ENCODE measurements around the gene SUPT6H. TPM values are rescaled to one million over a fixed set of nuclear protein-coding genes. Genes with fewer than 3 reads are reported as not detected.

Gene SUPT6H
- total RNA-seq, 4 donors from 2014 or later: 56.4 to 101 (median 66.6) TPM

DNA sequence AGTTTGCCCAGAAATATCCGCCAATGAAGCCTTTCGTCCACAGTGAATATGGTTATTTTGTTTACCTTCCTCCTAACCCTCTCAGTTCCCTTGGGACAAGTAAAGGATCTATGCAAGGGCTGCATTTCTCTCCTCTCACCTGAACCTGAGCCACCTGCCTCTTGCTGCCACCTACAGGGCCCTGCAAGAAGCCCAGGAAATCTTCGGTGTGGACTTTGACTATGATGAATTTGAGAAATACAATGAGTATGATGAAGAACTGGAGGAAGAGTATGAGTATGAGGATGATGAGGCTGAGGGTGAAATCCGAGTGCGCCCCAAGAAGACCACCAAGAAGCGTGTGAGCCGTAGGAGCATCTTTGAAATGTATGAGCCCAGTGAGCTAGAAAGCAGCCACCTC, 14.0 kb downstream of the SUPT6H start:
- Histone ChIP-seq H3K4me3 (no peak overlapping the region), H3K4me1 (no peaks in the 10 kb centered on the region), H3K27me3 (no peaks in the 10 kb centered on the region), H3K36me3 (peaks cover 4 to 99% (median 82%) of the 10 kb centered on the region in 3 donors), H3K9me3 (no peaks in the 10 kb centered on the region), H3K27ac (no peak overlapping the region)
- WGBS, 2 donors: 84 to 86% methylated on average over 7 of the region's 7 CpGs
- TF ChIP-seq POLR2A (IDR thresholded peaks at IDR 0.05) (no peak), EP300 (IDR thresholded peaks at IDR 0.05) (no peak)
- TF ChIP-seq, protein P1, sequence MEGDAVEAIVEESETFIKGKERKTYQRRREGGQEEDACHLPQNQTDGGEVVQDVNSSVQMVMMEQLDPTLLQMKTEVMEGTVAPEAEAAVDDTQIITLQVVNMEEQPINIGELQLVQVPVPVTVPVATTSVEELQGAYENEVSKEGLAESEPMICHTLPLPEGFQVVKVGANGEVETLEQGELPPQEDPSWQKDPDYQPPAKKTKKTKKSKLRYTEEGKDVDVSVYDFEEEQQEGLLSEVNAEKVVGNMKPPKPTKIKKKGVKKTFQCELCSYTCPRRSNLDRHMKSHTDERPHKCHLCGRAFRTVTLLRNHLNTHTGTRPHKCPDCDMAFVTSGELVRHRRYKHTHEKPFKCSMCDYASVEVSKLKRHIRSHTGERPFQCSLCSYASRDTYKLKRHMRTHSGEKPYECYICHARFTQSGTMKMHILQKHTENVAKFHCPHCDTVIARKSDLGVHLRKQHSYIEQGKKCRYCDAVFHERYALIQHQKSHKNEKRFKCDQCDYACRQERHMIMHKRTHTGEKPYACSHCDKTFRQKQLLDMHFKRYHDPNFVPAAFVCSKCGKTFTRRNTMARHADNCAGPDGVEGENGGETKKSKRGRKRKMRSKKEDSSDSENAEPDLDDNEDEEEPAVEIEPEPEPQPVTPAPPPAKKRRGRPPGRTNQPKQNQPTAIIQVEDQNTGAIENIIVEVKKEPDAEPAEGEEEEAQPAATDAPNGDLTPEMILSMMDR (IDR thresholded peaks at IDR 0.05): peak in 1 of 5 experiments; percentile 19
- no peak for DNase-seq (ENCODE audit: low spot score in 2 of 2)

DNA sequence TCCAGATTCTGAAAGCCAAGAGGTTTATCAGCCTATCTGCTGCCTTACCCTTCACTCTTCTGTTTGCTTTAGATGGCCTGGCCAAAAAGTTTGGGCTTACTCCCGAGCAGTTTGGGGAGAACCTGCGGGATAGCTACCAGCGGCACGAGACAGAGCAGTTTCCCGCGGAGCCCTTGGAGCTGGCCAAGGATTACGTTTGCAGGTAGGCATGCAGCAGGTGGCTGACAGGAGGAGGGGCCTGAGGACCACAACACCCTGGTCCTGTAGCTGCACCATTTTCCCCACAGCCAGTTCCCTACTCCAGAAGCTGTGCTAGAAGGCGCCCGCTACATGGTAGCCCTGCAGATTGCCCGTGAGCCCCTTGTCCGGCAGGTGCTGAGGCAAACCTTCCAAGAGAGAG, 20.6 kb downstream of the SUPT6H start:
- WGBS, 2 donors: 87 to 93% methylated on average over 6 to 11 of the region's 11 CpGs
- Histone ChIP-seq H3K4me1 (no peaks in the 10 kb centered on the region), H3K27me3 (no peaks in the 10 kb centered on the region), H3K9me3 (no peaks in the 10 kb centered on the region), H3K27ac (no peak overlapping the region), H3K36me3 (peaks cover 4 to 100% (median 68%) of the 10 kb centered on the region in 3 donors), H3K4me3 (no peak overlapping the region)
- no peak for DNase-seq (ENCODE audit: low spot score in 2 of 2)
- TF ChIP-seq POLR2A (IDR thresholded peaks at IDR 0.05): no peak

DNA sequence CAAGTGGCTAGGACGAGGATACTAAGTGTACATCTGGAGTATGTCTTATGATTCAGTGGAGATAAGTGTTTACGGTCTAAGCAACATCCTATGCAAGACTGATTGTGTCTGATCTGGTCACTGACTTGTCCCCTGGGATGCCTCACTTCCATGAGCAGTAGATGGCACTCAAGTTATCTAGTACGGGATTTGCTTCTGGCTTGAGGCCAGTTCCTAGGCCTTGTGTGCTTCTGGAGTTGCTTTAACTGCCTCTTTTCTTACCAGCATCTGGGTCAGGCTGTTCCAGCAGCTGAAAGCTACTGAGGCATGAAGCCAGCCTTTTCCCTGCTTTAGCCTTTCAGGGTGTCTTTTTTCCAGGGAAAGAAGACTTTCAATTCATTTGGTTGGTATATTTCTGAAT, 23.0 kb downstream of the SUPT6H start:
- DNase-seq (ENCODE audit: low spot score in 2 of 2): peak in 1 of 2 donors; percentile 23
- no peaks in the 10 kb centered on the region for H3K4me1 ChIP-seq
- peak in 1 of 2 donors; percentile 34 for TF ChIP-seq EP300 (IDR thresholded peaks at IDR 0.05)
- TF ChIP-seq, protein P1 (IDR thresholded peaks at IDR 0.05): no peak
- 41 to 48% methylated on average over 3 of the region's 3 CpGs for whole genome bisulfite sequencing, 2 donors
- H3K4me3 ChIP-seq: no peak overlapping the region
- no peak overlapping the region for H3K27ac ChIP-seq
- peaks cover 10 to 100% (median 66%) of the 10 kb centered on the region in 3 donors for H3K36me3 ChIP-seq
- H3K9me3 ChIP-seq: no peaks in the 10 kb centered on the region
- H3K27me3 ChIP-seq: no peaks in the 10 kb centered on the region

DNA sequence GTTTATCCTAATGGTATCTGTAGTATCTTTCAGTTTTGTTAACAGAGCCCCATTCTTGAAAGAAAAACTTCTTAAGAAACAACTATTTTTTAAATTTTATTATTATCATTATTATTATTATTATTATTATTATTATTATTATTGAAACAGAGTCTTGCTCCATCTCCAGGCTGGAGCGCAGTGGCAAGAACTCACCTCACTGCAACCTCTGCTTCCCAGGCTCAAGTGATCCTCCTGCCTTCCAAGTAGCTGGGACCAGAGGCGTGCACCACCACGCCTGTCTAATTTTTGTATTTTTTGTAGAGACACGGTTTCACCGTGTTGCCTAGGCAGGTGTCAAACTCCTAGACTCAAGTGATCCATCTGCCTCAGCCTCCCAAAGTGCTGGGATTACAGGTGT, 23.4 kb downstream of the SUPT6H start:
- H3K27ac ChIP-seq: no peak overlapping the region
- no peak overlapping the region for H3K4me3 ChIP-seq
- no peaks in the 10 kb centered on the region for H3K9me3 ChIP-seq
- no peaks in the 10 kb centered on the region for H3K4me1 ChIP-seq
- TF ChIP-seq POLR2A (IDR thresholded peaks at IDR 0.05): no peak
- TF ChIP-seq, protein P1 (IDR thresholded peaks at IDR 0.05): no peak
- TF ChIP-seq EP300 (IDR thresholded peaks at IDR 0.05): no peak
- H3K27me3 ChIP-seq: no peaks in the 10 kb centered on the region
- peaks cover 12 to 100% (median 64%) of the 10 kb centered on the region in 3 donors for H3K36me3 ChIP-seq
- WGBS, 2 donors: 87 to 91% methylated on average over 5 of the region's 5 CpGs
- DNase-seq (ENCODE audit: low spot score in 2 of 2): no peak

DNA sequence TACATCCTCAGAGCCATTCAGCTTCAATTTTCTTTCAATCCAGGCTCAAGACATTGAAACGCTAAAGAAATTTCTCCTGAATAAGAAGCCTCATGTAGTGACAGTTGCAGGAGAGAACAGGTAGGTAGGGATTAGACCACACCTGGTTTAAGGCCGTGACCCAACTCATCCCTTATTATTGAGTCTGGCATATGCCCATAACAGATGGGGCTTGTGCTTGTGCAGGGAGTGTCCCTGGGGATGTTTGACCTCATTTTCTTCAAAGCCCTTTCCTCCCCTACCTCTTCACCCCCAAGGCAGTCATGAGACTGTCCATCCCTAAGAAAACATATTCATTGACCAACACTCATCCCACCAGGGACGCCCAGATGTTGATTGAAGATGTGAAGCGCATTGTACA, 24.3 kb downstream of the SUPT6H start:
- H3K4me1 ChIP-seq: no peaks in the 10 kb centered on the region
- no peaks in the 10 kb centered on the region for H3K9me3 ChIP-seq
- H3K4me3 ChIP-seq: no peak overlapping the region
- no peak for TF ChIP-seq EP300 (IDR thresholded peaks at IDR 0.05)
- TF ChIP-seq POLR2A (IDR thresholded peaks at IDR 0.05): no peak
- TF ChIP-seq, protein P1 (IDR thresholded peaks at IDR 0.05): no peak
- DNase-seq (ENCODE audit: low spot score in 2 of 2): no peak
- peaks cover 15 to 100% (median 64%) of the 10 kb centered on the region in 3 donors for H3K36me3 ChIP-seq
- 83 to 89% methylated on average over 4 of the region's 4 CpGs for WGBS, 2 donors
- no peak overlapping the region for H3K27ac ChIP-seq
- H3K27me3 ChIP-seq: no peaks in the 10 kb centered on the region

DNA sequence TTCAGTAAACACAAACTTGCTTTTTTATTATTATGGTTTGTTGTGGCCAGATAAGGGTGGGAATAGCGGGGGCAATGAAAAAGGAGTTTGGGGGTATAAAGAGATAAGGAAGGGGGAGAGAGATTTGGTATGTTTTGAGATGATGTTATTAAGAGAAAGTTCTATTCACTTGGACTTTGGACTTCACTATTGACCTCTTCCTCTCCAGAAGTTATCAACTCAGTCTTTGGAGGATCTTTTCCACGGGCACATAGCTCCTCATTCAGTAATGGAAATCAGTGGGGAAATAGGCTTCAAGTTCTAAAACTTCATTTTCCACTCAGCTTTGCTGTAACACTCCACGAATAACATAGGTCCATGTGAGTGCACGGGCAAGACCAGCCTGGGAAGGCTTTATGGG, 26.5 kb downstream of the SUPT6H start:
- no peak overlapping the region for H3K4me3 ChIP-seq

More for the DNA sequence above, 26.5 kb downstream of the SUPT6H start:
- Histone ChIP-seq H3K27me3 (no peaks in the 10 kb centered on the region), H3K9me3 (no peaks in the 10 kb centered on the region), H3K27ac (no peak overlapping the region), H3K4me1 (no peaks in the 10 kb centered on the region), H3K36me3 (peaks cover 15 to 100% (median 50%) of the 10 kb centered on the region in 3 donors)
- WGBS, 2 donors: 96 to 98% methylated on average over 4 of the region's 4 CpGs
- no peak for TF ChIP-seq EP300 (IDR thresholded peaks at IDR 0.05)
- no peak for DNase-seq (ENCODE audit: low spot score in 2 of 2)
